Spleen (tissue), 11 donors: Measurements from ENCODE around the gene KCNK13. TPM values are rescaled to one million over a fixed set of nuclear protein-coding genes. Genes with fewer than 3 reads are reported as not detected.

Experiments used
- DNase-seq: peaks from one replicate; pipeline ENCODE4 v3.0.0-alpha.2; 2020
- H3K27ac ChIP-seq, 8 donors: fragments of 200-600 bp; sonication (generic) in 7 of 8; 1 replicate in 4 of 8; 2 replicates in 4 of 8; pipeline versions ENCODE4 v1.5.0 to v1.8.0; 2016 to 2021; ENCODE audit warnings: inconsistent platforms in 4 of 8, mild to moderate bottlenecking in 4 of 8, moderate library complexity in 1 of 8
- H3K27me3 ChIP-seq, 7 donors: fragments of 200-600 bp; sonication (generic) in 6 of 7; replicated peaks in 1 of 7; 1 replicate in 4 of 7; 2 replicates in 3 of 7; pipeline versions ENCODE4 v1.5.0 to v1.8.0; 2016 to 2021; ENCODE audit warnings: inconsistent platforms in 3 of 7, mild to moderate bottlenecking in 1 of 7
- H3K36me3 ChIP-seq, 6 donors: fragments of 200-600 bp; sonication (generic) in 5 of 6; 1 replicate in 4 of 6; 2 replicates in 2 of 6; pipeline versions ENCODE4 v1.5.0 to v1.8.0; 2016 to 2021; ENCODE audit warnings: inconsistent platforms in 2 of 6
- H3K4me1 ChIP-seq, 6 donors: fragments of 200-600 bp; sonication (generic) in 5 of 6; 1 replicate in 3 of 6; 2 replicates in 3 of 6; pipeline versions ENCODE4 v1.5.0 to v1.8.0; 2016 to 2021; ENCODE audit warnings: inconsistent platforms in 3 of 6
- H3K4me3 ChIP-seq, 8 donors: fragments of 200-600 bp; sonication (generic) in 7 of 8; 1 replicate in 4 of 8; 2 replicates in 4 of 8; pipeline versions ENCODE4 v1.5.0 to v1.8.0; 2016 to 2021; ENCODE audit warnings: inconsistent platforms in 4 of 8, mild to moderate bottlenecking in 4 of 8, moderate library complexity in 2 of 8
- H3K9me3 ChIP-seq, 8 donors: fragments of 200-600 bp; sonication (generic) in 7 of 8; 1 replicate in 4 of 8; 2 replicates in 4 of 8; pipeline versions ENCODE4 v1.5.0 to v1.8.0; 2016 to 2021; ENCODE audit warnings: inconsistent platforms in 4 of 8
- POLR2A ChIP-seq, 3 donors: fragments of 450-650 bp; IDR thresholded peaks; one replicate each; pipeline ENCODE4 v1.5.1; 2017; ENCODE audit warnings: antibody characterized with exemption in 3 of 3, mild to moderate bottlenecking in 1 of 3
- POLR2AphosphoS5 ChIP-seq, 3 donors: sonication (generic); formaldehyde crosslinking; IDR thresholded peaks; one replicate each; pipeline ENCODE4 v1.5.1; 2017; ENCODE audit warnings: antibody characterized with exemption in 3 of 3
- WGBS, 5 donors: extraction: QIAGEN DNeasy Blood & Tissue Kit in 3 of 5; methylation state at CpG; one replicate each; pipeline versions ENCODE4 v1.1.5 to v1.1.7; 2013 to 2018; 5-methylcytosine and 5-hydroxymethylcytosine counted together
- intact Hi-C: fragments of 100-400 bp; cut with DNase I; formaldehyde crosslinking; loops from one replicate; pipeline ENCODE4 v1.15.0; 2023; ENCODE audit warnings: low total_unique reads
- polyA plus RNA-seq, 3 donors: library from polyadenylated mRNA; stranded (reverse); fragments of 200-250 nt; gene quantifications; one replicate each; pipeline ENCODE4 v1.2.1, GENCODE V29; 2013
- total RNA-seq, 7 donors: library from RNA; depleted of rRNA in 3 of 7; stranded (reverse); fragments of >200 nt in 3 of 7; fragmentation: NEBNext Ultra II Directional in 4 of 7; extraction: Animal tissue kit (Norgen Biotek cat#: 25700) in 4 of 7; gene quantifications; one replicate each; pipeline versions ENCODE4 v1.1.0 to v1.2.1, GENCODE V29; 2016 to 2021
- TF ChIP-seq, protein P1 (sequence below), 11 experiments: fragments of 200-600 bp in 7 of 11; fragments of 450-650 bp in 4 of 11; sonication (generic) in 4 of 11; IDR thresholded peaks in 8 of 11; conservative IDR thresholded peaks in 3 of 11; 1 replicate in 7 of 11; 2 replicates in 4 of 11; pipeline versions ENCODE4 v1.4.0 to v1.8.0; 2016 to 2021; ENCODE audit warnings: antibody characterized with exemption in 11 of 11, inconsistent platforms in 4 of 11, mild to moderate bottlenecking in 1 of 11
- donor health status: healthy with polysubstance abuse.
- donor health status: DM: no; HTN: no; CAD: no; lungs with moderate emphysema.
- donor health status: DM: no; HTN: no; CAD: no.
- donor health status: Bipolar disorder and iron deficiency.
- donor health status: healthy.
- donor health status: DM: no; HTN: no; CAD: no.
- donor health status: DM: yes; HTN: yes; CAD: no.

The KCNK13 gene
- total and polyA plus RNA-seq, 10 donors, result 0.33 to 1.4 (median 0.94) TPM

DNA sequence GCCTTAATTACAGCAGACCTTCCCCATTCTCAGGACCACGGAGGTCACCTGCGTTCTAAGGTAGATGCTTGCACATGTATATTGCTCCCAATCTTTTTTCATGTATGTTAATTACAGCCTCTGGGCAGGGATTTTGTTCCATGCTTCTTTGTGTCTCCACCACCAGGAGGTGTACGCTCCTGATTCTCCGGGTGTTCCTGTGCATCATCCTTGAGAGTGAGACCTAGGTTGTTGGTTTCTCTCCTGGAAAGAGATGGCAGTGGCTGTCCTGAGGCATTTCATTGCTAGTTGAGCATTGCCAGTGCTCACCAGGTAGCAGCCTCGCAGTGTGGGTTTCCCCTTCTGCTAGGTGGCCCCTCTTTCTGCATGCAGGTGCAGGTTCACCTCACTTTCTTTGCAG is 52.8 kb downstream of the KCNK13 start:
- Histone ChIP-seq H3K27me3 (peaks cover 0 to 47% (median 0%) of the 10 kb centered on the region in 7 donors), H3K9me3 (no peaks in the 10 kb centered on the region), H3K4me3 (no peak overlapping the region), H3K36me3 (no peaks in the 10 kb centered on the region), H3K27ac (no peak overlapping the region), H3K4me1 (no peaks in the 10 kb centered on the region)
- TF ChIP-seq POLR2AphosphoS5 (IDR thresholded peaks at IDR 0.05), result no peak
- TF ChIP-seq POLR2A (IDR thresholded peaks at IDR 0.05), result no peak
- TF ChIP-seq, protein P1, sequence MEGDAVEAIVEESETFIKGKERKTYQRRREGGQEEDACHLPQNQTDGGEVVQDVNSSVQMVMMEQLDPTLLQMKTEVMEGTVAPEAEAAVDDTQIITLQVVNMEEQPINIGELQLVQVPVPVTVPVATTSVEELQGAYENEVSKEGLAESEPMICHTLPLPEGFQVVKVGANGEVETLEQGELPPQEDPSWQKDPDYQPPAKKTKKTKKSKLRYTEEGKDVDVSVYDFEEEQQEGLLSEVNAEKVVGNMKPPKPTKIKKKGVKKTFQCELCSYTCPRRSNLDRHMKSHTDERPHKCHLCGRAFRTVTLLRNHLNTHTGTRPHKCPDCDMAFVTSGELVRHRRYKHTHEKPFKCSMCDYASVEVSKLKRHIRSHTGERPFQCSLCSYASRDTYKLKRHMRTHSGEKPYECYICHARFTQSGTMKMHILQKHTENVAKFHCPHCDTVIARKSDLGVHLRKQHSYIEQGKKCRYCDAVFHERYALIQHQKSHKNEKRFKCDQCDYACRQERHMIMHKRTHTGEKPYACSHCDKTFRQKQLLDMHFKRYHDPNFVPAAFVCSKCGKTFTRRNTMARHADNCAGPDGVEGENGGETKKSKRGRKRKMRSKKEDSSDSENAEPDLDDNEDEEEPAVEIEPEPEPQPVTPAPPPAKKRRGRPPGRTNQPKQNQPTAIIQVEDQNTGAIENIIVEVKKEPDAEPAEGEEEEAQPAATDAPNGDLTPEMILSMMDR (IDR thresholded peaks at IDR 0.05 in 8 of 11, conservative IDR thresholded peaks at IDR 0.05 in 3 of 11), result no peak
- 82 to 91% (median 85%) methylated on average over 5 of the region's 5 CpGs for WGBS, 5 donors
- intact Hi-C loops, result no loop called here
- no peak for DNase-seq

DNA sequence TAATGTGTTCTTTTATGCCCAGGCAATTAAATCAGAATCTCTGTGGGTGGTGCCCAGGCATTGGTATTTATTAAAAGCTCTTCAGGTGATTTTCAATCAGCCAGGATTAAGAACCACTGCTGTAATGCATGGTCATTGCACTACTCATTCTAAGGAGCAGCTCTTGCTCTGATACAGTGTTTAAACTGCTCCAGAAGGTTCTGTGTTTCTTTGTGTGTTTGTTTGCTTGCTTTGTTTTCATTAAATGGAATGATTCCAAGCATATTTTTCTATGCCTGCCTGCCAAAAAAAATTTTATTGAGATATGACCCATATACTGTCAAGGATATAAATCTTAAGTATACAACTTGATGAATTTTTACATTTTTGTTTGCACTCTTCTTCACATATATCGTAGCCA is 54.0 kb downstream of the KCNK13 start:
- TF ChIP-seq, protein P1 (IDR thresholded peaks at IDR 0.05 in 8 of 11, conservative IDR thresholded peaks at IDR 0.05 in 3 of 11), result no peak
- no peak for TF ChIP-seq POLR2AphosphoS5 (IDR thresholded peaks at IDR 0.05)
- TF ChIP-seq POLR2A (IDR thresholded peaks at IDR 0.05), result no peak
- H3K4me3 ChIP-seq, result no peak overlapping the region
- H3K9me3 ChIP-seq, result peaks cover 0 to 4% (median 0%) of the 10 kb centered on the region in 8 donors
- peaks cover 0 to 37% (median 0%) of the 10 kb centered on the region in 7 donors for H3K27me3 ChIP-seq
- no peaks in the 10 kb centered on the region for H3K36me3 ChIP-seq
- no peak for DNase-seq
- no peaks in the 10 kb centered on the region for H3K4me1 ChIP-seq
- no peak overlapping the region for H3K27ac ChIP-seq
- intact Hi-C loops, result no loop called here
- WGBS, 5 donors, result 0 to 91% (median 59%) methylated on average over 1 of the region's 1 CpG

DNA sequence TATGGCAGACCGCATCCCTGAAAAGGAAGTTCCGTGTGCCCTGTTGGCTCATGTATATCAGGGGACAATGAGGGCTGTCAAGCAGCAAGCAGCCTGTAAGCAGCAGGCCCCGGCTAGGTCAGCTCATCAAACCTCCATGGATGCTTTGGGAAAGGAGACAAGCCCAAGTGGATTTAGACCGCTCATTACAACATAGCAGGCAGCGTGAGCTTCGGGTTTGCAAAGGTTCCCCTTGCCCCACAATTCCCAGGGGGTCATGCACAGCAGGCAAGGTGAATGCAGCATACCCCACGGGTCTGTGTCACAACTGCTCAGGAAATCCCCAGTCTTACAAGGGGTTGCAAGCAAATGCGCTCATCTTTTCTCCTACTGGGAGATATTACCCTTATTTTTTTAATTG is 54.6 kb downstream of the KCNK13 start:
- H3K27me3 ChIP-seq, result peaks cover 0 to 31% (median 0%) of the 10 kb centered on the region in 7 donors
- WGBS, 5 donors, result 69 to 82% (median 72%) methylated on average over 8 of the region's 8 CpGs
- no peak for DNase-seq
- H3K4me1 ChIP-seq, result no peaks in the 10 kb centered on the region
- intact Hi-C loops, result no loop called here
- TF ChIP-seq POLR2AphosphoS5 (IDR thresholded peaks at IDR 0.05), result no peak
- TF ChIP-seq, protein P1 (IDR thresholded peaks at IDR 0.05 in 8 of 11, conservative IDR thresholded peaks at IDR 0.05 in 3 of 11), result no peak
- no peak for TF ChIP-seq POLR2A (IDR thresholded peaks at IDR 0.05)
- no peak overlapping the region for H3K27ac ChIP-seq
- H3K36me3 ChIP-seq, result no peaks in the 10 kb centered on the region
- H3K9me3 ChIP-seq, result peaks cover 0 to 4% (median 0%) of the 10 kb centered on the region in 8 donors
- no peak overlapping the region for H3K4me3 ChIP-seq

DNA sequence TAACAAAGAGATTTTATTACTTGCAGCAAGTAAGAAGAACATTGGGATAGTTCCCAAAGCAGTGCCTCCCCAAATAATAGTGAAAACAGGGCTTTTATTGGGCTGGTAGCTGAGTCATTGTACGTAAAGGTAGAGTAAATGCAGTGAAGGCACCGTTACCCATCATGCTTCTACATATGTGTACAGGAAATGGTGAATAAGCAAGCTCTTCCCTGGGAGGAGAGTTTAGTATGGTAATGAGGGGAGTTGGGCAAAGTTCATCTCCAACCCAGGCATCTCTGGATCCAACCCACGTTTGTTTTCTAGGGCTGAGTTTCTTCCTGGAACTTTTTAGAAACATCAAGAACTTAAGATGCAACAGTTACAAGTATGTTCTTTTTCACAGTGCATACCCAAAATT is 56.2 kb downstream of the KCNK13 start:
- DNase-seq, result no peak
- H3K4me3 ChIP-seq, result no peak overlapping the region
- intact Hi-C loops, result no loop called here
- WGBS, 5 donors, result 68 to 89% (median 78%) methylated on average over 3 of the region's 3 CpGs
- H3K36me3 ChIP-seq, result no peaks in the 10 kb centered on the region
- TF ChIP-seq, protein P1 (IDR thresholded peaks at IDR 0.05 in 8 of 11, conservative IDR thresholded peaks at IDR 0.05 in 3 of 11), result no peak
- no peak for TF ChIP-seq POLR2AphosphoS5 (IDR thresholded peaks at IDR 0.05)
- TF ChIP-seq POLR2A (IDR thresholded peaks at IDR 0.05), result no peak
- no peaks in the 10 kb centered on the region for H3K4me1 ChIP-seq
- no peak overlapping the region for H3K27ac ChIP-seq
- H3K9me3 ChIP-seq, result peaks cover 0 to 4% (median 0%) of the 10 kb centered on the region in 8 donors
- H3K27me3 ChIP-seq, result peaks cover 0 to 23% (median 0%) of the 10 kb centered on the region in 7 donors
